Chondrocyte (in vitro differentiated cells): ENCODE data around the gene USF1. TPM values are rescaled to one million over a fixed set of nuclear protein-coding genes. Genes with fewer than 3 reads are reported as not detected.
"Not testable (repeated sequence)": the region's sequence is repeated elsewhere in the genome, so short reads cannot be mapped to it uniquely, and the experiment has no call there.

Experiments used
- DNase-seq: peaks from one replicate; pipeline ENCODE4 v3.0.0; 2021; ENCODE audit warnings: mixed read lengths, low spot score
- H3K27ac Mint-ChIP-seq: one replicate; pipeline ENCODE4 v1.8.0; 2021; ENCODE audit warnings: mild to moderate bottlenecking, moderate library complexity, mixed read lengths; ENCODE audit not compliant: unreplicated experiment
- H3K27me3 Mint-ChIP-seq: 2 replicates; pipeline ENCODE4 v1.8.0; 2021; ENCODE audit warnings: low read depth, mixed read lengths
- H3K36me3 Mint-ChIP-seq: 2 replicates; pipeline ENCODE4 v1.8.0; 2021; ENCODE audit warnings: low read depth, mixed read lengths
- H3K4me1 Mint-ChIP-seq: 2 replicates; pipeline ENCODE4 v1.8.0; 2021; ENCODE audit warnings: low read depth, mild to moderate bottlenecking, mixed read lengths
- H3K4me3 Mint-ChIP-seq: one replicate; pipeline ENCODE4 v1.8.0; 2021; ENCODE audit warnings: mild to moderate bottlenecking, moderate library complexity, mixed read lengths; ENCODE audit not compliant: unreplicated experiment
- H3K9me3 Mint-ChIP-seq: 2 replicates; pipeline ENCODE4 v1.8.0; 2021; ENCODE audit warnings: low read depth, mixed read lengths
- total RNA-seq: library from RNA; stranded (reverse); gene quantifications from 3 replicates; pipeline ENCODE4 v1.2.1, GENCODE V29; 2021
- TF ChIP-seq, protein P1 (sequence below): fragments of 200-600 bp; sonication (generic); IDR thresholded peaks from 2 replicates; pipeline ENCODE4 v1.5.0; 2021; ENCODE audit warnings: antibody characterized with exemption, mild to moderate bottlenecking, moderate library complexity

The USF1 gene
- total RNA-seq, 1 donor from 2014 or later, result 35.3 TPM

DNA sequence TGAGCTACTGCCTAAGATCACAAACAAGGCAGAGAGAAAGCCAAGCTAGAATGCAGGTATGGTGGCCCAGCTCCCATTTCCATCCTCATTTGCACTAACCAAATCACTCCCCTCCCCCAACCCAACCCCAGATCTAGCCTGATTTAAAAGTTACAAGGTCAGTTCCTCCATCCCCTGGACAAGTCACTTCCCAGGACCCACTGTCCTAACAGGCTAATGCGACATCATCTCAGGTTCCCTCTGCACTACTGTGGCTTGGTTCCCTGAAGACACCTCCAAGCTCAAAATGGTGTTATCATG lies 27.2 kb downstream of the USF1 start:
- DNase-seq, result no peak
- H3K9me3 Mint-ChIP-seq, result no peaks in the 10 kb centered on the region
- H3K27ac Mint-ChIP-seq, result no peak overlapping the region
- peaks cover 20% of the 10 kb centered on the region for H3K4me1 Mint-ChIP-seq
- TF ChIP-seq, protein P1, sequence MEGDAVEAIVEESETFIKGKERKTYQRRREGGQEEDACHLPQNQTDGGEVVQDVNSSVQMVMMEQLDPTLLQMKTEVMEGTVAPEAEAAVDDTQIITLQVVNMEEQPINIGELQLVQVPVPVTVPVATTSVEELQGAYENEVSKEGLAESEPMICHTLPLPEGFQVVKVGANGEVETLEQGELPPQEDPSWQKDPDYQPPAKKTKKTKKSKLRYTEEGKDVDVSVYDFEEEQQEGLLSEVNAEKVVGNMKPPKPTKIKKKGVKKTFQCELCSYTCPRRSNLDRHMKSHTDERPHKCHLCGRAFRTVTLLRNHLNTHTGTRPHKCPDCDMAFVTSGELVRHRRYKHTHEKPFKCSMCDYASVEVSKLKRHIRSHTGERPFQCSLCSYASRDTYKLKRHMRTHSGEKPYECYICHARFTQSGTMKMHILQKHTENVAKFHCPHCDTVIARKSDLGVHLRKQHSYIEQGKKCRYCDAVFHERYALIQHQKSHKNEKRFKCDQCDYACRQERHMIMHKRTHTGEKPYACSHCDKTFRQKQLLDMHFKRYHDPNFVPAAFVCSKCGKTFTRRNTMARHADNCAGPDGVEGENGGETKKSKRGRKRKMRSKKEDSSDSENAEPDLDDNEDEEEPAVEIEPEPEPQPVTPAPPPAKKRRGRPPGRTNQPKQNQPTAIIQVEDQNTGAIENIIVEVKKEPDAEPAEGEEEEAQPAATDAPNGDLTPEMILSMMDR, result no peak
- peaks cover 45% of the 10 kb centered on the region for H3K27me3 Mint-ChIP-seq
- no peaks in the 10 kb centered on the region for H3K36me3 Mint-ChIP-seq
- no peak overlapping the region for H3K4me3 Mint-ChIP-seq

DNA sequence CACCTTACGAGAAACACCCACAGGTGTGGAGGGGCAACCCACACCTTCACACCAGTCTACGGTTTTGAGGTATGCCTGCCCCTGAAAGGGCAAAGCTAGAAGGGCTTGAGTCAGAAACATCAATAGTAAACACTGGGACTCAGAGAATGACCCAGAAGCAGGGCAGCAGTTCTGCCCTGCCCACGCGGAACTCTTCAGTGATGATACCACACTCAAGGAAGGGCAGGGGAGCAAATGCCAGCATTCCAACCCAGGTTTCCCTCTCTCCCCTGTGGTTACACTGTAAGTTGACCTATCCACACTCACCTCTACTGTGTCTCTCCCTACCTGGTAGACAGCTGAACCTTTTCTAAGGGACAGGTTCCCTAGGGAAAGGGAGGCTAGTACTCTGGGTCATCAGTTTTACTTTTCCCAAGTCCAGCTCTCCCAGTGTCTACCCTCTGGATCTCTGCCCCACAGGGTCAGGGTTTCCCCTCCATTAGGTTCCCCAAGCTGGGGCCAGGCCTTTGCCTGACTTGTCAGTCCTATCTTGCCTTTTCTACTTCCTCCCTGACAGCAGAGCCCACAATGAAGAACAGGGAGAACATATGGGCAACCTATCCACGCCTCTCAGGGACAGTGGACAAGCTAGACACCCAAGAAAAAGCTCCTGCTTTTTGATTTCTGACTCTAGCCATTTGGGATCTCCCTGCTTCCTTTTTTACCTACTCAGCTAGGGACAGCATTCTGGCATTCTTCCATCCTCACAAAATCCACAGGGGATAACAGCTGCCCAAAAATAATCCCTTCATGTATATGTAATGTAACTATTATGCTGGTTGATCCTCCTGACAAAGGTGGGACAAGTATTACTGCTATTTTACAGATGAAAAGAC lies 27.8 kb downstream of the USF1 start:
- Mint-ChIP-seq H3K27me3 (peaks cover 45% of the 10 kb centered on the region), H3K4me1 (peaks cover 20% of the 10 kb centered on the region), H3K4me3 (no peak overlapping the region), H3K36me3 (no peaks in the 10 kb centered on the region), H3K9me3 (no peaks in the 10 kb centered on the region), H3K27ac (no peak overlapping the region)
- TF ChIP-seq, protein P1, result no peak
- no peak for DNase-seq

DNA sequence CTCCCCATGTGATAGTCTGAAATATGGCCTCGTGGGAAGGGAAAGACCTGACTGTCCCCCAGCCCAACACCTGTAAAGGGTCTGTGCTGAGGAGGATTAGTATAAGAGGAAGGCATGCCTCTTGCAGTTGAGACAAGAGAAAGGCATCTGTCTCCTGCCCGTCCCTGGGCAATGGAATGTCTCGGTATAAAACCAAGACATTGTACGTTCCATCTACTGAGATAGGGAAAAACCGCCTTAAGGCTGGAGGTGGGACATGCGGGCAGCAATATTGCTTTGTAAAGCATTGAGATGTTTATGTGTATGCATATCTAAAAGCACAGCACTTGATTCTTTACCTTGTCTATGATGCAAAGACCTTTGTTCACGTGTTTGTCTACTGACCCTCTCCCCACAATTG lies 28.6 kb downstream of the USF1 start:
- Mint-ChIP-seq H3K4me1 (peaks cover 20% of the 10 kb centered on the region), H3K27me3 (peaks cover 39% of the 10 kb centered on the region)
- DNase-seq, H3K9me3 Mint-ChIP-seq, H3K4me3 Mint-ChIP-seq, H3K36me3 Mint-ChIP-seq, H3K27ac Mint-ChIP-seq: not testable (repeated sequence)

DNA sequence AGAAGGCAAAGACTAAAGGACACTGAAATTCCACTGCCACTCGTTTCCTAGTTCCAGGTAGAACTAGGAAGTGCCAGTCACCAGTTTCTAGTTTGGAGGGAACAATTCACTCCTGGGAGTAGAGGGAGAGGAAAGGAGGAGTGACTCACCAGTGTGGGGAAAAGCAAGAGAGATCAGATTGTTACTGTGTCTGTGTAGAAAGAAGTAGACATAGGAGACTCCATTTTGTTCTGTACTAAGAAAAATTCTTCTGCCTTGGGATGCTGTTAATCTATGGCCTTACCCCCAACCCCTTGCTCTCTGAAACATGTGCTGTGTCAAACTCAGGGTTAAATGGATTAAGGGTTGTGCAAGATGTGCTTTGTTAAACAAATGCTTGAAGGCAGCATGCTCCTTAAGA lies 29.1 kb downstream of the USF1 start:
- not testable (repeated sequence) for H3K36me3 Mint-ChIP-seq, H3K4me3 Mint-ChIP-seq, H3K9me3 Mint-ChIP-seq, H3K27ac Mint-ChIP-seq, DNase-seq
- H3K4me1 Mint-ChIP-seq, result peaks cover 18% of the 10 kb centered on the region
- peaks cover 36% of the 10 kb centered on the region for H3K27me3 Mint-ChIP-seq

DNA sequence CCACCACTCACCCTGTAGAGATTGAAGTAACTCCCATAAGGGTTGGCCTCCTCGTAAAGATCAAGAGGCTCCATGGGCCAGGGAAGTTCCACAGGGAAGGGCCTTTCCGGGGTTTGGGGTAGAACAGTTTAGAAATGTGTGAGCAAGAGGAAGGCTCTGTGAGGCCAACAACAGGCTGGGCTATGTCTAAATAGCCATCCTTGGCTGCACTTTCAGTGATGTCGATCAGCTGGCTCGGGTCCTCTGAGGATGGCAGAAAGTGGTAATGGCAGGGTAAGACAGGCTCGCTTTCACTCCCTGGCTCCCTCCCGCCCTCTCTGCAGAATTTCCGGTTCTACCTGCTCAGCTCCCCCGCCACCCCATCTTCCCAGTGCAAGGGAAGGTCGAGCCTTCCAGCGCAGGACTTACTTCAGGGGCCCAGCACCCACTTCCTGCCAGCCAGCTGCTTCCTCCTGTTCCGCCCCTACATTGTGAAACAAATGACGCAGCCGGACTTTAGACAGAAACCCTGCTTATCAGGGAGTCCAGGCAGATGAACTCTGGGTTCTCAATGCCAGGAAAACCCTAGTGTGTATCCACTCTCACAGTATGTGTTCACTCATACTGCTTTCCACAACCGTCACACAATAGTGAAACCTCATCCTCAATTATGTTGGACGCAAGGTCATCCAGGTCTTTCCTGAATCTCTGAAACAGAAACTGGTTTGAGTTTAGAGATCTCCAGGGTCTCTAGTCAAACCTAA lies 32.1 kb downstream of the USF1 start:
- Mint-ChIP-seq H3K4me3 (no peak overlapping the region), H3K27me3 (peaks cover 11% of the 10 kb centered on the region), H3K36me3 (no peaks in the 10 kb centered on the region), H3K9me3 (no peaks in the 10 kb centered on the region), H3K27ac (no peak overlapping the region), H3K4me1 (no peaks in the 10 kb centered on the region)
- DNase-seq, result peak; percentile 59
- TF ChIP-seq, protein P1, result no peak

DNA sequence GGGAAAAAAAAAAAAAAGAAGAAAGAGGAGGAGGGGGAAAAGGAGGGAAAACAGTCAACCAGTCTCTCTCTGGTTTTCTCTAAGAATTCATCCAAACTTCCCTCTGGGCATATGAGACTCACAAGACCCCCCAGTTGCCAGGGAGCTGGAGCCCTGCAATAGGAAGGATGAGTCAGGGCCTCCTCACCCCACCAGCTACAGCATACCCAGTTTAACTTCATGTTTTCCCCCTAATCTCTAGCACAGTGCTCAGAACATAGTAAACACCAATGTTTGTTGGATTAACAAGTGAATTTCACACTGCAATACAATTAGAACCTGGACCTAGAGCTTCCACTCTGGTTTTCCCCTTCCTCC lies 32.7 kb downstream of the USF1 start:
- no peaks in the 10 kb centered on the region for H3K9me3 Mint-ChIP-seq
- TF ChIP-seq, protein P1, result no peak
- H3K27me3 Mint-ChIP-seq, result peaks cover 8% of the 10 kb centered on the region
- no peaks in the 10 kb centered on the region for H3K36me3 Mint-ChIP-seq
- H3K4me3 Mint-ChIP-seq, result no peak overlapping the region
- DNase-seq, result no peak
- no peaks in the 10 kb centered on the region for H3K4me1 Mint-ChIP-seq
- no peak overlapping the region for H3K27ac Mint-ChIP-seq
